SH-SY5Y (cell line): ENCODE measurements around the gene RIN1.

Experiments used
- GATA2 ChIP-seq: IDR thresholded peaks from 2 replicates; pipeline ENCODE4 v1.6.1; 2011; ENCODE audit warnings: mild to moderate bottlenecking, low read depth, low read length
- GATA3 ChIP-seq: IDR thresholded peaks from 2 replicates; pipeline ENCODE4 v1.6.1; 2011; ENCODE audit warnings: low read depth, mild to moderate bottlenecking, low read length, moderate library complexity

The RIN1 gene

DNA sequence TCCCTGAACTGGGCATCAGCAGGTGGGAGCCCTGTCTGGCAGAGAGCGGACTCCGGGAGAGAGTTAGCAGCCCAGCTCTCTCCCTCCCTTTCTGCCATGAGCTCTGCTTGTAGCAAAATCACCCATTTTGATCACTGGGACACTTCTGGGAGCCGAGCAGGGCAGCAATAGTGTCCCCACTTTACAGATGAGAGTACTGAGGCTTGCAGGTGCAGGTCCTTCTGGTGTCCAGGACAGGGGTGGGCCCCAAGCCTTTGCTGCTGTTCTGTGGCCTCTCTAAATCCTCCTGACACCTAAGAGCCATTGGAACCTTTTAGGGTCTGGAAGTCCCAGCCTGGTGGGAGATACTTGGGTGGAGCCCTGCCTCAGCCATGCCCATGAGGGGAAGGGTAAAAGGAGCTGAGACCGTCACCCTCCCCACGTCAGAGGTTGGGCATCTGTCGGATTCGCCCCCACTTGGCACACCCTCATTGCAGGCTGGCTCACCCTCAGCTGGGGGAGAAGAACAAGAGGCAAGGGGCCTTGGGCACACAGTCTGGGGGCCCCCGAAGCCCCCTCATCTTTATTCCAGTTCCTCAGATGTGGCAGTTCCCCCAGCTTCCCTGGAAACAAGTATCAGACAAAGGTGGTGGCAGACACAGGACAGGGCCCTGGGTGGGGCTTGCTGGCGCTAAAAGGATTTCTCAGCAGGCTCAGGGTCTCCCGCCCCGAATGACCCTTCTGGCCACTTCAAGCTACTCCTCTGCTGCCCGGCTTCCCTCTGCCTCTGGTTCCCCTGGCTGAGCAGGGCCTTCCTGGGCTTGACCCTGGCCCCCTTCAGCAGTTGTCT is 4.5 kb downstream of the RIN1 start:
- no peak for TF ChIP-seq GATA3
- no peak for TF ChIP-seq GATA2

DNA sequence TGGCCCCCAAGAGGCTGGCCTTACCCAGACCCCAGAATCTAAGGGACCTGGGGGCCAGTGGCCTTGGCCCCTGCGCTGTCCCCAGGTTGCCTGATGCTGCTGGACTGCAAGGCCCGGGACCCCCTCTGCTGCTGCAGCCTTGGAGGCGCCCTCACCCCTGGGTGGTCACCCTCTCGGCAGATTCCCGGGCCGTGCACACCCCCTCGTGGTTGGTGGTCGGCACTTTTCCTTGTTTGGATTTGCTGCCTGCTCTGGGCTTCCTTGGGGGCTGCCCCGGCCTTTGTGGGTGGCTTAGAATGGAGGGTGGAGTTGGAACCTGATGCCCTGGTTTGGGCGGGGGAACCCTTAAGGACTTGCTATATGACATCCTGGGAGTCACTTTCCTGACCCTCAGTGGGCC is 5.3 kb downstream of the RIN1 start:
- TF ChIP-seq GATA2 (no peak), GATA3 (no peak)

- TF ChIP-seq GATA2, result no peak
- no peak for TF ChIP-seq GATA3
Measured at GRCh38 chr11:66329165-66329673, 7.0 kb downstream of the RIN1 start.

DNA sequence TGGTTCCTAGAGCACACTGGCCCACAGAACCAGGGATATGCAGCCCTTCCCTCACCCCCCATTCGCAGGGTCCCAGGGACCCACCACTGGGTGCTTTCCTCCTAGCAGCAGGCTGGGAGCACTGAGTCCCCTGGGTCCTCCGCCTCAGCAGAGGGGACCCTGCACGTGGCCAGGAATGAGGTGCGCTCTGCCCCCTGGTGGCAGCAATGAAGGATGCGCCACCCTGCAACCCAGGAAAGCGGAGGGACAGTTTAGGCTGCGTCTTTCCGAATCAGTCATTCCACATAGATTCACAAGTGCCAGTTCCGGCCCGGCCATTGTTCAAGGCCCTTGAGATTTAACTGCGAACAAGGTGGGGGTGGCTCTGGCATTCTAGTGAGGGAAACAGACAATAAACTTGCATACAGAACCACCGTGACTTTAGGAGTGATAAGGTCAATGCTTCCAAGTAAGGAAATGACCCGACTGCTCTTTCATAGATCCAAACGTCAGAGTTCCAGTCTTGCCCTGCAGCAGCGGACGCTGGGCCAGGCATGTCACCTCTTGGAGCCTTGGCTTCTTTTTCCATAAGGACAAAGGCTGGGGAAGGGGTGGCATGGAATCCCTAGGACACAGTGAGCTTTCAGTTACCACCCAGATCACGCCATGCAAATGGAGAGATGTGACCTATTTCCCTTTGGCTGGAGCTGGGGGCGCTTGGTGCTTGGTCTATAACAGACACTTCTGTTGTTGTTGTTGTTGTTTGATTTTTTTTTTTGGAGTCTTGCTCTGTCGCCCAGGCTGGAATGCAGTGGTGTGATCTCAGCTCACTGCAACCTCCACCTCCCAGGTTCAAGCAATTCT is 7.7 kb downstream of the RIN1 start:
- TF ChIP-seq GATA3, result no peak
- no peak for TF ChIP-seq GATA2

GRCh38 chr11:66328031-66328301 is 8.3 kb downstream of the RIN1 start:
- TF ChIP-seq GATA2 (no peak), GATA3 (no peak)

GRCh38 chr11:66327171-66328030 is 8.8 kb downstream of the RIN1 start:
- no peak for TF ChIP-seq GATA2
- no peak for TF ChIP-seq GATA3

GRCh38 chr11:66326261-66327111 is 9.7 kb downstream of the RIN1 start:
- no peak for TF ChIP-seq GATA2
- TF ChIP-seq GATA3, result no peak

DNA sequence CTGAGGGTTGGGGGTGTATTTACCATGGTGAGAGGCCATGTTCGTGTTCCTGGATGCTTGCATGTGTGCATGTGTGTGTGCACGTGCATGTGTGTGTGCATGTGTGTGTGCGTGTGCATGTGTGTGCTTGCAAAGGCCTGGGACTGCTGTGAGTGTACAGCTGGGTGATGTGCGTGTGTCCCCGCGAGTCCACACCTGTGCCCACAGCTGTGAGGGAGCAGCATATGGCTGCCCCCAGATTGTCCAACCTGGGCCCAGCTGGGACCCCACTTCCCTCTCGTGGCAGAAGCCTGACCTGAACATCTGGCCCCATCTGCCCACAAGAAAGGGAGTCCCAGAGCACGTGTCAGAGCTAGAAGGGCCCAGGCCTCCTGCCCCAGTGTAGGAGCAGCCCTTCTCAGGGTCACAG is 11.0 kb downstream of the RIN1 start:
- TF ChIP-seq GATA2, result no peak
- no peak for TF ChIP-seq GATA3

GRCh38 chr11:66324664-66325063 is 11.6 kb downstream of the RIN1 start:
- TF ChIP-seq GATA3, result no peak
- TF ChIP-seq GATA2, result no peak

DNA sequence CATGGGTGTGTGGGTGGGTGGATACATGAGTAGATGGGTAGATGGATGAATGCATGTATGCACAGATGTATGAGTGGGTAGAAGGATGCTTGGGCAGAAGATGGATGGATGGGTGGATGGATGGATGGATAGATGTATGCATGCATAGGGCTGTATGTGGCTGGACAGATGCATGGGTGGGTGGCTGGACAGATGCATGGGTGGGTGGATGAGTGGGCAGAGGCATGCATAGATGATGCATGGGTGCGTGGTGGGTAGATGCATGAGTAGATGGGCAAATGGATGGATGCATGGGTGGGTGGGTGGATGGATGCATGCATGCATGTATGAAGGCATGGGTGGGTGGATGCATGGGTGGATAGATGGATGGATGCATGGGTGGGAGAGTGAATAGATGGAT is 12.6 kb downstream of the RIN1 start:
- TF ChIP-seq GATA2, result no peak

GRCh38 chr11:66322732-66323427 is 13.4 kb downstream of the RIN1 start:
- TF ChIP-seq GATA3, result no peak
- no peak for TF ChIP-seq GATA2

DNA sequence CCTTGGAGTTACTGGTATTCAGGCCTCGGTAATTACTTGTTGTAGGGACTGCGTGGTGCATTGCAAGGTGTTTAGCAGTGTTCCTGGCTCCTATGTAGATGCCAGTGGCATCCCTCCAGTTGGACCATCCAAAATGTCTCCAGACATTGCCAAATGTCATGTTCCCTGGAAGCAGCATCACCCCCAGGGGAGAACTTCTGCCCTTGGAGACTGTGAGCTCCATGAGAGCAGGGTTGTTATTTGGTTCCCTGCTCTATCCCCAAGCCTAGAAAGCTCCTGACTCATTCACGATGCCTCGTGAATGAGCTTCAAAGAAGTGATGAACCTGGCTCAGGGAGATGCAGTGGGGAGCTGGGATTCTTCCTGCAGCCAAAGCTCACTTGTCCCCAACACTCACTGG is 14.6 kb downstream of the RIN1 start:
- TF ChIP-seq GATA3 (no peak), GATA2 (no peak)

- no peak for TF ChIP-seq GATA3
- TF ChIP-seq GATA2, result no peak
Measured at GRCh38 chr11:66318600-66318970, 17.6 kb downstream of the RIN1 start.
